Sigmoid colon (tissue), 4 donors: ENCODE data around the gene AURKAIP1.

Source experiments
- EP300 ChIP-seq, 4 donors: sonication (generic); formaldehyde crosslinking; IDR thresholded peaks; one replicate each; pipeline ENCODE4 v1.6.1; 2017; ENCODE audit warnings: antibody characterized with exemption in 4 of 4
- POLR2AphosphoS5 ChIP-seq, 4 donors: sonication (generic); formaldehyde crosslinking; IDR thresholded peaks; one replicate each; pipeline ENCODE4 v1.6.1; 2017; ENCODE audit warnings: antibody characterized with exemption in 4 of 4
- TF ChIP-seq, protein P1 (sequence below), 4 experiments: fragments of 450-650 bp in 3 of 4; fragments of 200-600 bp in 1 of 4; IDR thresholded peaks; one replicate each; pipeline ENCODE4 v1.5.1; 2016 to 2019; ENCODE audit warnings: antibody characterized with exemption in 4 of 4, mild to moderate bottlenecking in 3 of 4, moderate library complexity in 2 of 4

- TF ChIP-seq, protein P1, sequence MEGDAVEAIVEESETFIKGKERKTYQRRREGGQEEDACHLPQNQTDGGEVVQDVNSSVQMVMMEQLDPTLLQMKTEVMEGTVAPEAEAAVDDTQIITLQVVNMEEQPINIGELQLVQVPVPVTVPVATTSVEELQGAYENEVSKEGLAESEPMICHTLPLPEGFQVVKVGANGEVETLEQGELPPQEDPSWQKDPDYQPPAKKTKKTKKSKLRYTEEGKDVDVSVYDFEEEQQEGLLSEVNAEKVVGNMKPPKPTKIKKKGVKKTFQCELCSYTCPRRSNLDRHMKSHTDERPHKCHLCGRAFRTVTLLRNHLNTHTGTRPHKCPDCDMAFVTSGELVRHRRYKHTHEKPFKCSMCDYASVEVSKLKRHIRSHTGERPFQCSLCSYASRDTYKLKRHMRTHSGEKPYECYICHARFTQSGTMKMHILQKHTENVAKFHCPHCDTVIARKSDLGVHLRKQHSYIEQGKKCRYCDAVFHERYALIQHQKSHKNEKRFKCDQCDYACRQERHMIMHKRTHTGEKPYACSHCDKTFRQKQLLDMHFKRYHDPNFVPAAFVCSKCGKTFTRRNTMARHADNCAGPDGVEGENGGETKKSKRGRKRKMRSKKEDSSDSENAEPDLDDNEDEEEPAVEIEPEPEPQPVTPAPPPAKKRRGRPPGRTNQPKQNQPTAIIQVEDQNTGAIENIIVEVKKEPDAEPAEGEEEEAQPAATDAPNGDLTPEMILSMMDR (IDR thresholded peaks at IDR 0.05): no peak
- TF ChIP-seq POLR2AphosphoS5 (IDR thresholded peaks at IDR 0.05) (no peak), EP300 (IDR thresholded peaks at IDR 0.05) (no peak)
Observed at GRCh38 chr1:1327291-1327690, 47.7 kb downstream of the AURKAIP1 start.
